ENCODE results near the gene GRM4.

GRM4 gene

DNA sequence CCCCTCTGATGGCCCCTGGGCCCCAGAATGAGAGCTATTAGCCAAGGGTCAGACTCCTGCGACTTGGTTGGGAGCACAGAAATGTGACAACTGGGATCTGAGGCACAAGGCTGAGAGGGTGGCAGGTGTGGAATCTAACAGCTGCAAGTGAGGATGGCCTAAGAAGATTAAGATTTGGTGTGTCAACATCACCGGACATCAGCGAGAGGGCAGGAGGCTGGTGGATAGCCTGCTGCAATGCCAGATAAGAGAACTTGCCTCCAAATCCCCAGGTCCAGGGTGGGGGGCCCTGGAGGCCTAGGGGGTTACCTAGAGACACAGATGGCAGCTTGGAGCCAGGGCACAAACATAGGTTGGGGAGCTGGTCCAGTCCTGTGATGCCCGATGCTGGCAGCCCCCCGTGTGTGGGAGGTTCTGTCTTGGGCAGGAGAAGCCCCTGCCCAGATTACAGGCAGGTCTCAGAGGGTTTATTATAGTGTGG, 155.8 kb downstream of the GRM4 start:
- DNase-seq, result no peak

DNA sequence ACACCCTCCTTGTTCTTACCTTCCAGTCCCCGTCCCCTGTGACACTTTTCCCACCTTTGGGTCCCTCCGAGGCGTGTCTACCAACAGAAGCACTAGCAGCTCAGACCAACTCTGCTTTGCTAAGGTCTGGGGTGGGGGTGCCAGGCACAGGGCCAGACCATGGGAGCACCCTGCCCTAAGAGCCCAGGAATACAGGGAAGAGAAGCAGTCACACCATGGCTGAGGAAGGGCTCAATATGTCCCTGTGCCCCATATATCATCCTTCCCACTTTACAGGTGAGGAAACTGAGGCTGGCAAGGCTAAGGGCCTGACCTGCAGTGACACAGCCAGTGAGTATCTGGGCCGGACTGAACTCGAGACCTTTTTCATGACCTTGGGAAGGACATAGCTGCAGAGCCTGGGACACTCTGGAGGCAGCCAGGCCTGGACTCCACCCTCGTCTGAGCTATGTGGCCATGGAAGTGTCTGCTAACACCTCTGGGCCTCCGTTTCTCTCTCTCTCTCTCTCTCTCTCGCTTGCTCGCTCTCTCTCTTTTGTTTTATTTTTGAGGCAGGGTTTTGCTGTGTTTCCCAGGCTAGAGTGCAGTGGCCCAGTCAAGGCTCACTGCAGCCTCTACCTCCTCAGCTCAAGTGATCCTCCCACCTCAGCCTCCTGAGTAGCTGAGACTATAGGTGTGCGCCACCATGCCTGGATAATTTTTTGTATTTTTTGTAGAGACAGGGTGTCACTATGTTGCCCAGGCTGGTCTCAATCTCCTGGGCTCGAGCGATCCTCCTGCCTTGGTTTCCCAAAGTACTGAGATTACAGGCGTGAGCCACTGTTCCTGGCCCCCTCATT, 156.7 kb downstream of the GRM4 start:
- no peak for DNase-seq

DNA sequence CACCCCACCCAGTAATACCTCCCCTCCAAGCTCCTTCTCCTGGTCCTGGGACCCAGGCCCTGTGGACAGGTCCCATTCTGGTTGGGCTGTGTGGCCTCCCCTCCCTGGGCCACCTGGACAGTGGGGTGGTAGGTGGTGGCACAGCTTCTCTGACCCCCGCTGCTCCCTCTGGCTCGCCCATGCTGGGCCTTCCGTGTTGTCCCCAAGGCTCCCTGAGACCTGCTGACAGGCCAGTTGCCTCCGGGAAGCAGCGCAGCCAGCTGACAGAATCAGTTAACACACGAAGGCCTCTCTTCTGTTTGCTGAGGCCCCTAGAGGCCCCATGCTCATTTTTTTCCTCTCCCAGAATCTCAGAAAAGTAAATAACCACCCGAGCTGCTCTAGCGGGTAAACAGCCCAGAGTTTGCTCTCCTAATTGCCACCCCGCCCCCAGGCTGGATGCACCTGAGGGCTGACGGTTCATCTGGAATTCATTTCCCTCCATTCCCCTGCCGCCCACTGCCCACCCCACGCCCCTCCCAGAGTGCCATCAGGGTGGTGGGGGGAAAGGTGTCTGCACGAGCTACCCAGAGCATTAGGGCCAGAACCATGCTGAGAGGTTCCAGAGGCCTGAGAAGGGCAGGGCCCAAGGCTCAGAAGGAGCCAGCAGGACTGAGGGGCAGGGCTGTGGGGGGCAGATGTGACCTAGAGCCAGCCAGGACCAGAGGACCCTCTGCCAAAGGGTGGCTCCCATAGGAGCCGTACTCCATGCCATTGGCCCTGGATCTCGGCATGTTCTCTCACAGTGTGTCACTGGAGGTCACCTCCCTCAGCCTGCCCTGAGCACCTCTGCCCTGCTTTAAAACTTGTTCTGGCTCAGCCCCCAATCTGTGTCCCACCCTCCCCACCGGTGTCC, 157.5 kb downstream of the GRM4 start:
- no peak for DNase-seq

DNA sequence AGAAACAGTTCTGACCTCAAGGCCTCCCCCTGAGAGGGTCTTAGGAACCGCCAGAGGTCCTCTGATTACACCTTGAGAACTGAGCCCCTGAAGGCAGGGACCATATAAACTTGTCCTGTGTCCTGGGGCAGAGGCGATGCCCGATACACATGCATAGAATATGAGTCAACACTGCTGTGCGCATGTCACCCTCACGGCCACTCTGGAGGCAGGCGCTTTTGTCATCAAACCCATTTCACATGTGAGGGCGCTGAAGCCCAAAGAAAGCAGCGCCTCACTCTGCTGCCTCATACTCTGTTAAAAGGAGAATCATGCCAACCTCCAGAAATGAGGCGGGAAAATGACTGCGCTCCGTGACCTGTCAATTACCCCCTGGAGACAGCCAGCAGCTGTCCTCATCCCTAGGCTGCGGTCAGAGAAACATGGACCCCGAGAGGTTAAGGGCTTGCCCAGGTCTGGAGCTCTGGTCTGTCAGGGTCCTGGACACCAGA, 158.3 kb downstream of the GRM4 start:
- no peak for DNase-seq

DNA sequence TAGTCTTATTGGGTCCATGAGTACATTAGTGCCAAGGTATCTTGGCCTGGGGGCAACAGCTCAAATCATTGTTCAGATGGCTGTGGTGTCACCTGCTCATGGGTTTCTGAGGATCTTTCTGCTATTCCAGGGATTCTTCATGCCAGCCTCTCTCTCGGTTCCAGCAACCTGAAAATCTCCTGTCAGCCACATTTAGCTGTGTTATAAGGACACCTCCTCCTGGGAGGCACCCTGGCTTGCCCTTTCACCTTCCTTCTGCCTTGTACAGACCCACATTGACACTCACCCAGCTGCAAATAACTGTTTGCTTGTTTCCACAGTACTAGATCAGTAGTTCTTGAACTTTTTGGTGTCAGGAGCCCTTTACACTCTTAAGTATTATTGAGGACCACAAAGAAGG, 159.9 kb downstream of the GRM4 start:
- no peak for DNase-seq

DNA sequence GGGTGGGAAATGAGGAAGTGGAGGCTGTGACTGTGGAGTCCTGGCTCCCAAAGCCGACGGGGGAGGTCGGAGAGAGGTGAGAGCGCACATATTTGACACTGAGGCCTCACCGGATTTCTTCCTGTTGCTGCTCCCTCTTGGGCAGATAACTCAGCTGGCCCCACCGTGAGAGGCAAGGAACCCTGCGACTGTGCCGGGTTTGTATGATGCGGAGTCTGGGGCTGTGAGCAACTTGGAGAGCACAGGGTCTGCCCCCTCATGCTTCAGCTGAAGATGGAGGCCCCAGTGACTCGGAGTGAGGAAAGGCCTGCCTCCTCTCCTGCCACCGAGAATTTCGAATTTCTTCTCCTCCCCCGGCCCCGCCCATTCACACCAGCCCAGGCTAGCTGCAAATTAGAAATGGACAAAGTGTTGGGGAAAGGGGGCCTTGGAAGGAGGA, 160.6 kb downstream of the GRM4 start:
- DNase-seq, result no peak

DNA sequence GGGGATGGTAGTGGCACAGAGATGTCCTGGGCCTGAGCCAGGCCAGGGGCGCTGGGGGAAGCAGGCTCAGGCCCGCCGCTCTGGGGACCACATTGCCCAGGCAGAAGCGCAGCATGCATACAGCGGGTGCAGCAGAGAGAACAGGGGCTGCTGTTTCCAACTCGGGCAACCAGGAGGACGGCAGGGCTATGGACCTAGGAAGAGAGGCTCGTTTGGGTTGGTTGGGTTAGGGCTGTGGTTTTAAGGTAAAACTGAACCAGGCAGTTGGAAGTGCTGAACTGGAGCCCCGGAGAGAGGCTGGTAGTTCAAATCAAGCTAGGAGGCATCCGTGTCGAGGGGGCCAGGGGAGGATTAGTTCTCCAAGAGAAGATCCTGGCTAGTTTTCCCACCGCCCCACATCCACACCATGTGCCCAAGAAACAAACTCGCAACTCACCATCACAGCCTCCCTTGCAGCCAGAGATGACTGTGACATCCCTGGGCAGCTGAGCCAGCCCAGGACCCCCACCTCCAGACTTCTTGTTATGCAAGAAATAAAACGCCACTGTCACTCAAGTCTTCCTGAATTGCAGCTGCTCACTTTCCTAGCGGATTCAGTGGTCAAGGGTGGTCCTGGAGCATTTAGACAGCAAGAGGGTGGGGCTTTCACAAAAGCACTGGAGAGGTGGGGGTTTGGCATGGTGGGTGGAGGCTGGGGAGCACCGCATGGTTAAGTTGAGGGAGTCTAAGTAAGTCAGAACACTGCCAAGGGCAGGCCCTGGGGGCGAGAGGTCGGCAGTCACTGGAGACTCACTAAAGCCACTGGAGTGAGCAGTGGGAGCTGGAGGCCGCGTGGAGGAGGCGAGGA, 161.2 kb downstream of the GRM4 start:
- no peak for DNase-seq

DNA sequence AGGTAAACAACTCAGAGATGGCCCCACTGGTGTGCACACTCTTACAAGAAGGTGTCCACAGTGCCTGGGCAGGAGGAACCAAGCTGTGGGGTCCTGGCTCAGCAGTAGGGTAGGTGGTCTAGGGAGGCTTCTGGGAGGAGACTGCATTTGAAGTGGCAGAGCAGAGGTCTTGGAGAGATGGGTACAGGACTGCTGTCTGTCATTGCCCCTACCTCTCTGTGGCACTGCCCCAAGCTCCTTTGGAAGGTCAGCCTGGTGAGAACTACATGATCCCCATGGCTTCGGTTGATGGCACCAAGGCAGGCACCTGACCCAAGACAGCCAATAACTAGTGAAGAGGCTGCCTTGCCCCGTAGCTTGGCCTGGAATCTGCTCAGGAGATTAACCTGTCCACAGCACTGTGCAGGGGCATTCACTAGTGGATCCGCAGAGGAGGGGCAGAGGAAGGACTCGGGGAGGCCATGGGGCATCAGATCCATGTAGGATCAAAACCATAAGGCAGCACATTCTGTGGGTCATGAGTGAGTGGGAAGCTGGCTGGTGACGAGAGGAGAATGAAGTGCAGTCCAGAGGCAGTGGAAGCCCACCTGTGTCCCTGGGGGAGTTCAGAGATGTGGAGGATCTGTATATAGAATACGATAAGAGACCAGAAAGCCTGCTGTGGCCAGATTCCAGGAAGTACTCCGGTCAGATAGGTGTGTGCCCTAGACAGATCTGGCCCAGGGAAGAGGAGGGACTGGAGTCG, 162.0 kb downstream of the GRM4 start:
- no peak for DNase-seq

DNA sequence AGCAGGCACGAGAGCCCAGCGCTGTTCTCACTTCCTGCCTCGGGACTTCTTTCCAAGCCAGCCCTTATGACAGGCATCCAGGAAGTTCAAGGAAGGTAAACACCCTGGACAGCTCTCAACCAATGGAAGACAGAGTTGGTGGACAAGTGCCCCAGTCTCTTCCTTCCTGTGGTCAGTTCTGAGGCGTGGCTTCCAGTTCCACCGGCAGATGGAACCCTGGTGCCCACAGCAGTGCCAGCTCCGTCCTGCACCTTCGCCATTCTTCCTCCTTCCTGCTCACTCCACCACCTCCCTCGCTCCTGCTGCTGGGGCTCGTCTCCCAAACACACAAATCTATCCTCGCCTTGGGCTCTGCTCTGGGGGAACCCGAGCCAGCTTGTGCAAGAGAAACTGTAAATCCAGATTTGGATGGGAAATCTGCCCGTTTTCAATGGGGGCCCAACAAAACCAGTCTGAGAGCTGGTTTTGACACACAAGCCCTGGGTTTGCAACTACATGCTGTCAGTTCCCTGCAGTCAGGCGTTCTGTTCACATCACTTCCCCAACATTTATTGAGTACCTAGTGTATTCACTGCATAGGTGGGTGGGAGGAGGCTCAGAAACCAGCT, 162.7 kb downstream of the GRM4 start:
- no peak for DNase-seq

DNA sequence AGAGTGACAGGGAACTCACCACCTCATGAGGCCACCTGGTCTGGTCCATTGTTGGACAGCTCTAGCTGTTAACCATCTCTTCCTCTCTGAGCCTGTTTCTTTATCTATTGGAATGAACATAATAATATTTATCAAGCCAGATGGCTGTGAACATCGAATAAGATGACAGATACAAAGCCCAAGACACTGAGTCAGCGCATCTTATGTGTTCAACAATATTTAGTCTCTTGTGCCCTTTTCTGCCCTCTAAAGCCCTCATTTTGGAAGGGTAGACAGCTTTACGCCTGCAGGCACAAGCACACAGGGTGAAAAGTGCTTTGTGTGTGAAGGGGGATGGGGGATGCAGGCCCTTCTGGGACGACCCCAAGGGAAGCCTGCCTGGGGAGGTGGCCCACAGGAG, 164.0 kb downstream of the GRM4 start:
- DNase-seq, result no peak

DNA sequence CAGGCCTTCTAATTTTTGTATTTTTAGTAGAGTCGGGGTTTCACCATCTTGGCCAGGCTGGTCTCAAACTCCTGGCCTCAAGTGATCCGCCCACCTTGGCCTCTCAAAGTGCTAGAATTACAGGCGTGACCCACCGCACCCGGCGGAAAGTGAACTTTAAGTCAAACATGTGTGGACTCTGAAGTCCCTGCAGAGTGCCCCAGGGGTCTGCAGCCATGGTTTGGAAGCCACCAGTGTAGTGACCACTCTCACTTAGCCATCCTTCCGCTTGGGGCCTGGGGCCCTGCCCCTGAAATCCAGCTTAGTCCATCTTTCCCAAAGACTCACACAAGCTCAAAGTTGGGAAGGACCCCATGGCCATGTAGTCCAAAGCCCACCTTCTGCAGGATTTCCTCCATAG, 164.5 kb downstream of the GRM4 start:
- DNase-seq, result no peak

DNA sequence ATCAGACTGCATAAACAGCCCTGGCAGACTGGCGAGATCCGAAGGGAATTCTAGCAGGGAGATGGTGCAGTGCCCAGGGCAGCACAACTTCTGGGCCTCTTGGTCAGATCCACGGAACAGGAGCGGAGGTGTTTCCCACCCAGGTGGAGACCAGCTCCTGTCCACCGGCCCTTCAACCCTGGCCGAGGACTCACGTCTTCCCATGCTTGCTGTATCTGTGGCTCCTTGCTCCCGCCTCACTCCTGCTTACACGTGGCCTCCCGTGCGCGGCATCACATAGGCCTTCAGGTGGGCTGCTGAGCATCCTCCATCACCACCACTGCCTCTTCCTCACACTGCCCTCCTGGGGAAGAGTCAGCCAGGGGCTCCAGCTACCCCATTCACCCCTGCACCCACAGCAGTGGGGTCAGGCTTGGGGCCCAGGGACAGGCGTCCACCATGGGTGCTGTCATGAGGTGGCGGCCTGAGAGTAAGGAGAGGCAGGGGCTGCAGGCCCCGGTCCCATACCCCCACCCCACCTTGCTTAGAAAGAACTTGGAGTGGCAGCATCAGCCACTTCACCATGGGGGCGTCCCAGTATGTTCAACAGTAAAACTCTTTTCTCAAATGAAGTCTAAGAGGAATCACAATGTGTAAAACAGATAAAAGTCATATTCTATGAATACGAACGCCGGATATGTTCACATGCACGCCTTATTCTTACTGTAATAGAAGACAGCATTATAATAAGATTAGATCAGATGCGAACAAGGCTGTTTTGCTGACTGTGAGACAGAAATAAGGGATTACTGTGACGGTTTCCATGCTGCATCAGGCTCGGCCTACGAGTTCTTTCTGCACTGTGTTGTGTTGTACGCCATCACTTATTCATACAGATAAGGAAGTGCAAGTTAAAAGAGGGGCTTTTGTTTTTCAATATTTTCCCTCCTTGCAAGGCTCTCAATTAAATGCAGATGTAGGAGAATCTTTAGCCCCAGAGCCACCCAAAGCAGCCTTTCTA, 165.4 kb downstream of the GRM4 start:
- no peak for DNase-seq

DNA sequence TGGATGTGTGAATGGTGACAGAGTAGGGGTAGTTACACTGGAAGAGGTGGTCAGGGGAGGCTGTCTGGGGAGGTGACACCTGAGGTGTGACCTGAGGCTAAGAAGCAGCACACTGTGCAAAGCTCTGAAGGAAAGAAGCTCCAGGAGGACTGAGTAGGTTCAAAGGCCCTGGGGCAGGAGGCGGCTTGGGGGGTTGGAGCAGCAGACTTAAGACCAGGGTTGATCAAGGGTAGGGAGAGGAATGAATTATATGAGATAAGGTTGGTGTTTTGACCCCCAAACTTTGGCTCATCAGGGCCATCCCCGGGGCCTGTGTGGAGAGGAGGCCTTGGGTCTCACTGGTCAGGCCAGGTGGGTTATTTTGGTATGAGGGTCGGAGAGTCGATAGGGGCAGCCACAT, 166.1 kb downstream of the GRM4 start:
- no peak for DNase-seq

DNA sequence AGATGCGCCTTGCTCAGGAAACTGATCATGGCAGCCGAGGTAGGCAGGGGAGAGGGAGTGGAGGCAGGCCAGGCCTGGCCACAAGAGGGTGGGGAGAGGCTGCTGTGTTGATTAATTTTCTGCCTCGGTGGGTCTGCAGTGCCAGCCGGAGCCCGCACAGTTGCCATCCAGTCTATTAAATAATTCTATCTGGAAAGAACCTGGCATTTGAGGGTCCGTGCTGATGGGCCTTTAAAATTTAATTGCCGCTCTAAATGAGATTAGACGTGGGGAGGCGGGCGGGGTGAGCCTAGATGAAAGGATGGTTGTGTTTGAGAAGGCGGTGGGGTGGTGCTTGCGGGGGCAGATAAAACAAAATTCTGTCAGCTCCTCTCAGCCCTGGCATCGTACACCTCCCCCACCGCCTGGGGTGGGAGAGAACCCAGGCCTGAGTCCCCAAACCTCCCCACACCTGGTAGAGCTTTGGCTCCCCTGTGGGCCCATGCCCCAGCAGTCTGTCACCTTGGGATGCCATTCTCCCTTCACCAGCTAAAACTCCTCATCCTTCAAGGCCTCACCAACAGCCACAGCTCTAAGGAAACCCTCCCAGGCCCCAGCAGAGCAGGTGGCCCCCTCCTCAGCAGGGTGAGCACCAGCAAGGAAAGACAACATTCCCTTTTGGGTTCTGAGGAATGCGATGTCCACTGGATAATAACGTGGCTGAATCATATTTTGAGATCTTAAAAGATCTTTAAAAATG, 167.3 kb downstream of the GRM4 start:
- DNase-seq, result no peak

DNA sequence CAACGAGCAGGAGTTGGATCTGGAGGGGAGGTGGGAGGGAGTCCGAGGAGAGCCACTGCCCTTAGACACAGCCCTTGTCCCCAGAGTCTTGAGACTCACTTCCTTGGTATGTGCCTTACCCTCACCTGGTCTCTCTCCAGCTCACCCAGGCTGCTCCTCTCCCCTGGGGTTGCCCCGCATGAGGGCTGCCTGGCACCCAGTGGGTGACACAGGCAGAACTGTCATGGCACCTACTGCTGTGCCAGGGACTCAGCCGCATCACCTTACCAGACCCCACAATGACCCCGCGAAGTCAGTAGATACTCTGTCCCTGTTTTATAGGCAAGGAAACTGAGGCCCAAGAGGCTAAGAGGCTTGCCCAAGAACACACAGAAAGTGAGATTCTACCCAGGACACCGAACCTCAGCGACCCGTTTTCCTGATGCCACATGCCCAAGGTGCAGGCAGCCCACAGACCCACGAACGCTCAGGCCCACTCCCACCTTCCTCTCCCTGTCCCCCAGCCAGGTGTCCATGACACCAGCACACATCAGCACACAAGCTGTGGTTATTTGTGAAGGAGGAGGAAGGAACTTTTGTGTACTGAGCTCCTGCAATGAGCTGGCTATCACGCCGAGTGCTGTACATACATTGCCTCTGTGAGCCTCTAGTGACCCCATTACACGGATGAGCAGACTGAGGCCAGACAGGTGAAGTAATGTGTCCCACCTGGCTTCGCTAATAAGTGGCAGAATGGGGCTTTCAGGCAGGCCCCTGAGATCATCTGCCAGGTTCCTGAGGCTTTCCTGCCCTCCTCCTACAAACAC, 168.1 kb downstream of the GRM4 start:
- no peak for DNase-seq

DNA sequence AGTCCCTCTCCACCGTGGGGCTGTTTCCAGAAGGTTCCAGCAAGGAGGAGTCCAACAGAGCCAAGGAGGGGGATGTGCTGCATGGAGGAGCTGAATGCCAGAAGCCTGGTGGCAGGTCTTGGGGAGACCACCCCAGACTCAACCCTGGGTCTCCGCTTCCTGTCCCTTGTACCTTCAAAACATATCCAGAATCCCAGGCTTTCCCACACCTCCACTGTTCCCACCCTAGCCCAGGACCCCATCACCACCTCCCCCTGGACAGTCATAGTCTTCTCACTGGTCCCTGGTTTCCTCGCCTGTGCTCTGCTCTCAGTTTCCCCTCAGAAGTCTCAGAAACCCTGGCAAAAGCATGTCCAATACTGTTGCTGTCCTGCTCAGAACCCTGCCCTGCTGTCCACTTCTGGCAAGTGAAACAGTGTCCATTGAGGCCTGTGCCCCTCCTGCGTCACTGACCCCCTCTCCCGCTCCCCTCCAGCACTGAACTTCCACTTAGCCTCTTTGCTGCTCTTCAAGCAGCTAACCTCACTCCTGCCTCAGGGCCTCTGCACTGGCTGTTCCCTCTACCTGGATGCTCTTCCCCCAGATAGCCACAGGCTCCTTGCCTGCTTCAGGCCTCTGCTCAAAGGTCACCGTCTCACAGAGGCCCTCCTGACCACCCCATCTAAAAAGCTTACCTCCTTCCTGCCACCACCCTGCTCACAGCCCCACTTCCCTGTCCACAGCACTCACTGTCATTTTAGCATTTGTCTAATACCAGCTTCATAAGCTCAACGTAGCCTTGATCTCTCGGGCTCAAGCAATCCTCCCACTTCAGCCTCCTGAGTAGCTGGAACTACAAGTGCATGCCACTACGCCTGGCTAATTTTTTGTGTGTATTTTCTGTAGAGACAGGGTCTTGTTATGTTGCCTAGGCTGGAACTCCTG, 169.2 kb downstream of the GRM4 start:
- DNase-seq, result no peak

DNA sequence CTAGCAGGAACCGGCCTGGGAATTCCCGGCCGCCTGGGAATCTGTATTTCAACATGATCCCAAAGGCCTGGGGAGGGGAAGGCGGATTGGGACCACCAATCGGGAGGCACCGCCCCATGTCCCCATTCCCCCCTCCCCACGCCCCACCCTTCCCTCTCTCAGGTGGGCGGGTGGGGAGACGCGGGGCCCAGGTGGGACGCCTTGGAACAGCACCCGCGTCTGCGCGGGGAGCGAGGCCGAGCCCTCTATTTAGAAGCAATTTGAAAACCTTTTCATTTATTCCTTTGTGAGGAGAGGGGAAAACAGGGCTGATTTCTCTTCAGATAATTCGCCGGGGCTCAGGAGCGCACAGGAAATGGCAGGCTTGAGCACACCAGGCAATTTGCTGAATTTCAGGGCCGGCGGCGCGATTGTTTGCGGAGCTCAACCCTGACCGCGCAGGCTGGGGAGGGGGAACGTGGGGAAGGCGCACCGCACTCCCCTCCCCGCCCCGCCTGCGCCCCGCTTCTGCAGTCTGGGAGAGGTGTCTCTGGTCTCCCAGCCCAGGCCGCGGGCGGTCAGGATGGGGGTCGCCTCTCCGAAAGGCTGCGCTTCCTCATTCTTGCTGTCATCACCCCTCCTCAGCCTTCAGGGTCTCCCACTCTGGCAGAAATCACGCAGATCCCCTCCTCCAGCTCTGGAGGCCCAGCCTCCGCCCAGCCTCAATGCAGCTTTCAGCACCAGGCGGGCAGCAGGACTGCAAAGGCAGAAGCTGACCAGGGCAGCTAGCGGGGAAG, 170.0 kb downstream of the GRM4 start:
- no peak for DNase-seq
